ENCODE data around the gene LYSMD1.

The LYSMD1 gene

GRCh38 chr1:151164732-151165280, 896 bp downstream of the LYSMD1 start:
- H3K36me3 ChIP-seq = peaks cover 27% of the 10 kb centered on the region
- H3K4me1 ChIP-seq = no peaks in the 10 kb centered on the region; the same call in 1 of the 2 replicates
- no peak for DNase-seq
- no peaks in the 10 kb centered on the region for H3K9me3 ChIP-seq
- peak overlapping the region; percentile 89 for H3K4me3 ChIP-seq (ENCODE audit: low read depth, low read length)
- no peak for TF ChIP-seq CTCF (IDR thresholded peaks at IDR 0.05; ENCODE audit: low read depth, low read length)
- no peaks in the 10 kb centered on the region for H3K27me3 ChIP-seq

- Histone ChIP-seq H3K27me3 (no peaks in the 10 kb centered on the region), H3K9me3 (no peaks in the 10 kb centered on the region), H3K4me1 (no peaks in the 10 kb centered on the region; the same call in 1 of the 2 replicates), H3K36me3 (peaks cover 22% of the 10 kb centered on the region), H3K4me3 (ENCODE audit: low read depth, low read length) (no peak overlapping the region)
- no peak for TF ChIP-seq CTCF (IDR thresholded peaks at IDR 0.05; ENCODE audit: low read depth, low read length)
- no peak for DNase-seq
Measured at GRCh38 chr1:151159373-151159772, 6.3 kb downstream of the LYSMD1 start.

GRCh38 chr1:151158751-151159251, 6.9 kb downstream of the LYSMD1 start:
- DNase-seq = no peak
- Histone ChIP-seq H3K4me3 (ENCODE audit: low read depth, low read length) (no peak overlapping the region), H3K36me3 (peaks cover 22% of the 10 kb centered on the region), H3K4me1 (no peaks in the 10 kb centered on the region), H3K27me3 (no peaks in the 10 kb centered on the region), H3K9me3 (no peaks in the 10 kb centered on the region)
- no peak for TF ChIP-seq CTCF (IDR thresholded peaks at IDR 0.05; ENCODE audit: low read depth, low read length)

GRCh38 chr1:151158326-151158725, 7.4 kb downstream of the LYSMD1 start:
- Histone ChIP-seq H3K36me3 (peaks cover 22% of the 10 kb centered on the region), H3K9me3 (no peaks in the 10 kb centered on the region), H3K4me1 (no peaks in the 10 kb centered on the region), H3K4me3 (ENCODE audit: low read depth, low read length) (no peak overlapping the region), H3K27me3 (no peaks in the 10 kb centered on the region)
- no peak for TF ChIP-seq CTCF (IDR thresholded peaks at IDR 0.05; ENCODE audit: low read depth, low read length)
- DNase-seq = no peak

- H3K9me3 ChIP-seq = no peaks in the 10 kb centered on the region
- TF ChIP-seq CTCF (IDR thresholded peaks at IDR 0.05; ENCODE audit: low read depth, low read length) = no peak
- H3K4me3 ChIP-seq (ENCODE audit: low read depth, low read length) = no peak overlapping the region
- H3K27me3 ChIP-seq = no peaks in the 10 kb centered on the region
- peaks cover 22% of the 10 kb centered on the region for H3K36me3 ChIP-seq
- H3K4me1 ChIP-seq = no peaks in the 10 kb centered on the region
- DNase-seq = no peak
Measured at GRCh38 chr1:151157067-151157531, 8.6 kb downstream of the LYSMD1 start.

GRCh38 chr1:151156515-151156819, 9.2 kb downstream of the LYSMD1 start, which contains the start of gene TNFAIP8L2:
TNFAIP8L2 (plus strand) TSS chr1:151156649; CDS start chr1:151158698, 2,049 bp downstream.
- Histone ChIP-seq H3K9me3 (no peaks in the 10 kb centered on the region), H3K36me3 (peaks cover 19% of the 10 kb centered on the region), H3K4me1 (no peaks in the 10 kb centered on the region), H3K4me3 (ENCODE audit: low read depth, low read length) (no peak within 1 kb of the TSS), H3K27me3 (no peaks in the 10 kb centered on the region)
- TF ChIP-seq CTCF (IDR thresholded peaks at IDR 0.05; ENCODE audit: low read depth, low read length) = no peak
- DNase-seq = no peak

All from BE2C (cell line).